GM19035 (cell line): ENCODE measurements around the gene DNAL1.
"Not testable (repeated sequence)": the region's sequence is repeated elsewhere in the genome, so short reads cannot be mapped to it uniquely, and the experiment has no call there.

ENCODE experiments used
- ATAC-seq: cut with Tn5 transposase; IDR thresholded peaks from one replicate; pipeline ENCODE4 v1.9.1; 2021; ENCODE audit not compliant: unreplicated experiment

The DNAL1 gene

DNA sequence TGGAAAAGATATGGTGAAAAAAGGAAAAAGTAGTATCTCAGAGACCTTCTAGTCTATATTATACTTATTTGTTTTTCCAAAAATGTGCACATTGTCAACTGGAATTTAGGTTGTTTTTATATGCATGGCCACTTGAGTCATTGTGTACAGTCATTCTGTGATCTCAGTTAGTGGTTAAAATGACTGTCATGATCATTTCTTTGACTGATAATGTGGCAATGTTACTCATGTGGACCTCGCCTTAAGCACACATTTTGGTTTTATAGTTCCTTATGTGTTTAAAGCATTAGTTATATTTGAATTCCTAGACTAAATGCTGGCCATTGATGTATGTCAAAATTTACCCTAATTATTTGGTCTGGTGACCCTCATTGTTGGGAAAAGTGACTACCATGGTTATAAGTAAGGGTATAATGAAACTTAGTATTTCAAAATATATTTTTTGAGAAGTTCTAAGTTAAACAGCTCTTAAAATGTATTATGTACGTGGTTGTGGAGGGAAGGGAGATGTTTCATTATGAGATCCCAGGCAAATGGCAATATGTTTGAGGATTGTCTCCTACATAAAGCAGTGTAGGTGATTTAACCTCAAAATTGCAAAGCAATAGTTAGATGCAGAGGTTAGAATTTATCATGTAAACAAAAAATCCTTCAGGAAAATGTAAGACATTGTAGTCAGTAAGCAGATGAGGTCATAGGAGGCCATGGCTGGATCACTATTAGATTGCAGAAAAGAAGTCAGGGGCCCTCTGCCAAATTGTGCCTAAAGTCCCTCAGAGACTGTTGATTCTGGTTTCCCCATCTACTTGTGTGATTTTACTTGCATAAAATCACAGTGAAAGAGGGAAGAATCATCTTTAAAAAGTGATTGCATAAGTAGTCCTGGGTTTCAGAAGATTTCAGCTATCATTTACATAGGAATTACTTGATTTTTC, 51.9 kb downstream of the DNAL1 start:
- ATAC-seq: peak; percentile 83

DNA sequence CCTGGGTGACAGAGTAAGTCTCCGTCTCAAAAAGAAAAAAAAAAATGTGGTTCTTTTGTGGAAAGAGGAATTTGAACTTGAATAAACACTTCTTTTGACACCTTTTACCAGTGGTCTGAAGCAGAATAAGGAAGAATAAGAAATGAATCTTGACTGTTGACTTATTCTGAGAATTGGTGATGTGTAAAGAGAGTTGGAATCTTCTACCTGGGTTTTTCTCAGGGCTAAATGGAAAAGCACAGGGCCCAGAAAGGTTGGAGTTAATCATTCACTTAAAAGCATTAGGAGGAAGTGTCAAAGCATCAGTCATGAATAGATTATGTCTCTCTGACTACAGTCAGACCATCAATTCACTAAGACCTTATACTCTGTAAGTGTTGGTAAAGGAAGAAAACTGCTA, 55.5 kb downstream of the DNAL1 start:
- no peak for ATAC-seq

DNA sequence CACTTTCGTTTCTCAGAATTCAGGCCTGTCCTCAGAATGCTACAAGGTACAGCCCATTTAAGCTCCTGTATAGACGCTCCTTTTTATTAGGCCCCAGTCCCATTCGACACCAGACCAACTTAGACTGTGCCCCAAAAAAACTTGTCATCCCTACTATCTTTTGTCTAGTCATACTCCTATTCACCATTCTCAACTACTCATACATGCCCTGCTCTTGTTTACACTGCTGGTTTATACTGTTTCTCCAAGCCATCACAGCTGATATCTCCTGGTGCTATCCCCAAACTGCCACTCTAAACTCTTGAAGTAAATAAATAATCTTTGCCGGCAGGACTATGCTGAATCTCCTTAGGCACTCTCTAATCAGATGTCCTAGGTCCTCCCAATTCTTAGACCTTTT, 63.3 kb downstream of the DNAL1 start:
- not testable (repeated sequence) for ATAC-seq

- ATAC-seq: no peak
Measured at GRCh38 chr14:73709904-73710469, 65.2 kb downstream of the DNAL1 start.

DNA sequence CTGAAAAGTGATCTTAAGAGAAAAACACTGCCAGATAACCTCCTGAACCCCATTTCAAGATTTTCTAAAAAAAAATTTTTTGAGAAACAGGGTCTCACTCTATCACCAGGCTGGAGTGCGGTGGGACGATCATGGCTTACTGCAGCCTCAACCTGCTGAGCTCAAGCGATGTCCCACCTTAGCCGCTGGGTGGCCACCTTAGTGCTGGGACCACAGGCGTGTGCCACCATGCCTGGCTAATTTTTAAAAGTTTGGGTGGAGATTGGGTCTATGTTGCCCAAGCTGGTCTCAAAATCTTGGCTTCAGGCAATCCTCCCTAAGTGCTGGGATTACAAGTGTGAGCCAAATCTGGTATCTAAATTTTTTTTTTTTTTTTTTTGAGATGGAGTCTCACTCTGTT, 66.0 kb downstream of the DNAL1 start:
- ATAC-seq: no peak

- no peak for ATAC-seq
Measured at GRCh38 chr14:73712071-73712506, 67.3 kb downstream of the DNAL1 start.

DNA sequence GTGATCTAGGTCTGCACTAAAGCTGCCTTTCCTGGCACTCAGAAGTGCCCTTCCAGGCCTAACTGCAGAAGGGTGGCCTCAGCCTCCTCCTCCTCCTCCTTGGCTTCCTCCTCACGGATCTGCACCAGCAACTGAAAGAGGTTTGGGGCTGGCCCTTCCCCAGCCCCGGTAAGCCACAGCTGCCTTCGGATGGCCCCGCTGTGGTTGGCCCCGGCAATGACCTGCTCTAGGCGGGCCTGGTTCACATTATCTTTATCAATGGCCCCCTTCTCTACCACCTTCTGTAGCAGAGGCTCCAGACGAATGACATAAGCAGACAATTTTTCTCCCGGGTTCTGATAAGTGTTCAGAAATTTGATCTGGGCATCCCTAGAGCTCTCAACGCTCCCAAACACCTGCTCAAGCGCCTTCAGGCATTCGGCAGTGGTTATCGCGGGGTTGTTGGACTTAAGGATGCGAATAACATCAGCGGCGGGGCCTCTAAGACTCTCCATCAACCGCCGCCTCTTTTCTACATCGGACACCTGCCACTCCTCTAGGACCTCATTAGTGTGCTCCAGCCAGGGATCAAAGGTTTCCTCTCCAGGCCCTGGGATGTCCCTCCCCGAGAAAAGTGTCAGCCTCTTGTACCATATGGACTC, 67.9 kb downstream of the DNAL1 start:
- no peak for ATAC-seq

- ATAC-seq: no peak
Measured at GRCh38 chr14:73713206-73713802, 68.5 kb downstream of the DNAL1 start.

DNA sequence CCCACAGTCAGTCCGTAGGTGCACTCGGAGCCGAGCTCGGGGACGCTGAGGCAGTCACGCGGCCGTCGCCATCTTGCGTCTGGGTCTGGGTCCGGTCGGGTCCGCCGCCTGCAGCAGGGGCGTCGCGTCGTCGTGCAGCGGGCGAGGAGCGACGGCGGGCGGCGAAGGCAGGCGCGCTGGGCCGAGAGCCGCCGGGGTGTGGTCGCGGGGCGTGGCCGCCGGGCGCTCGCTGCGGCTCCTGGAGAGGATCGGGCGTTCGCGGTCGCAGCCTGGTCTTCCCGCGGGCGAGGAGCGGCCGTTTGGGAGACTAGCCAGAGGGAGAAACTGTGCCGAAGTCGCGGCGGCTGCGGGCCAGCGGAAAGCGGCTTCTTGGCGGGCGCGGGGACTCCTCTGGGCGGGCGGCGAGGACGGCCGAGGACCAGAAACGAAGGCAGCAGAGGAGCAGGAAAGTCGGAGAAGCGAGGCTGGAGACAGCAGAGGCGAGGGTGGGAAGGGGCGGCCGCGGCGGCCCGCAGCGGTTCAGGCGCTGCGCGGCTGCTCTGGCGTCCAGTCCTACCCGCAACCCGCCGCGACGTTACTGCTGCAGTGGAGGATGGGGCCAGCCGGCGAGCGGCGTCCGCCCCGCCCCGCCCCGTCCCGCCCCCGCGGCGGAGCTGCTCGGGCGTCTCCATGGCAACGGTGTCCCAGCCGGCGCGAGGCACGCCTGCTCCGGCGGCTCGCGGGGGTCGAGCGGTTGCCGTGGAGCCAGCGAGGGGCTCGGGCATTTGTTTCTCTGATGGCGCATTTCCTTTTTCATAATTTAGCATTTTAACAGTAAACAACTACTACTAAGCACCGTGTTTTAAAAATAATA, 69.2 kb downstream of the DNAL1 start, which contains the start of gene PNMA1:
PNMA1 (minus strand) TSS at position 582 of the 853 bp plus-strand sequence. CDS start 745 bp downstream, outside the sequence.
- ATAC-seq: peak; percentile 70

DNA sequence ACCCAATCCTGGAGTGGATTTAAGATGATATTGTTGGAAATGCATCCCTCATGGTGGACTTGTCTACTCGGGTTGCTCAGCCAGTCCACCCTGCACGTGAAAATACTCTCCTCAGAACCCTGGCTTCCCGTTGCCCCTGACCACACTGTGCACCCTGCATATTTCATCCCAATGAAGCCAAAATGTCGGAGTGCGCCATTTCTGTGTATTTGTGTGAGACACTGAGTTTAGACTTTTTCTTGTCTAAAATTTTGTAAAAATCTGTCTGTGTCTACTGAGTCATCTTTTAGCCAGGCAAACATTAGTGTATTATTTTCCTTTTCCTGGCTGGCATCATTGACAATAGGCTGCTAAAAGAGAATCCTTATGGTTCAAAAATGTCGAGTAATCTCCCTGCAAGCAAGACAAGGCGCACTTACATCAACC, 69.9 kb downstream of the DNAL1 start:
- no peak for ATAC-seq

DNA sequence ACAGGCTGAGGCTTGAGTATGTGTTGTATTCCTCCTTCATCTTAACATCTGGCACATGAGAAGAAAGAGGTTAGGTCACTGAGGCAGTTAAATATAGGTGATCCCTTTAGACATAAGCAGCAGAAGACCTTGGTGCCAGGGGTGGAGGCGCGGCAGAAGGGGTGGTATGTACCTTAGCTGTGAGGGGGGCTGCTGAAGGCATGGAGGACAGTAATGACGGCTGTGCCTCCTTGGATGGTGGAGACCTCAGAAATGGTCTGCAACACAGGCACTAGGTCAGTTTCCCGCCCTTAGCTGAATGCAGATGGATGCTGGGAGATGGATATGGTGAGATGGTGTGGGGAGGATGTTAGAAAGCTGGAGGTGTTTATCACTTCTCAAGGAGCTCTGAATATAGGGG, 70.9 kb downstream of the DNAL1 start:
- ATAC-seq: no peak

- no peak for ATAC-seq
Measured at GRCh38 chr14:73717266-73717665, 72.5 kb downstream of the DNAL1 start.

DNA sequence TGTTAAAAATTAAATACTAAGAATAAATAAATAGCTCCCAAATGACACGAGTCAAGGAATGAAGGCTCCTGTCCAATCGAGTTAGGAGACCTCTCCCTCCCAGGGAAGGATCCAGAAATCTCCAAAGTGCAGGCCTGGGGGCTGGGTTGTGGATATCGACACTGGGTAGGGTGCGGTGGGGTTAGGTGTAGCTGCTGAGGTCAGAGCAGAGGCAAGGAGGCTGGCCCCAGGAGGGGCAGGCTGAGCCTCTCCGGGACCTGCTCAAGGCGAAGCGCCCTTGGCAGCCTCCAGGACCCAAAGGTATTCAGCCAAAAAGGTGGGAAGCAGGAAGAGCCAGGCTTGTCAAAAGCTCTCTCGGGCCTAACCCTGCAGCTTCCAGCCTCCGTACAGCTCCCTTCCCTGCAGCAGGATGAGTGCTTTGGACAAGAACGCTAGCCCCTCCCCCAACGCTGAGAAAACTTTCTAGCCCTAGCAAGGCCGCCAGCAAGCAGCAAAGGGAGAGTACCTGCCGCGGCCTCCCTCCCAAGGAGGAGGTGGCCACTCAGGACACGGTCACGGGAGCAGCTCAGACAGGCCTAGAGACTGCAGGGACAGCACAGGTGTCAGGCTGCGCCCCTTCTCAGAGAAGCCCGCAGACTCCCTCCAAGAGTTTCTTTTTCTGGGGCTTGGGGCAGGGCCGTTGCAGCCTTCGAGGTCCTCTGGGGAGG, 73.1 kb downstream of the DNAL1 start:
- ATAC-seq: no peak

DNA sequence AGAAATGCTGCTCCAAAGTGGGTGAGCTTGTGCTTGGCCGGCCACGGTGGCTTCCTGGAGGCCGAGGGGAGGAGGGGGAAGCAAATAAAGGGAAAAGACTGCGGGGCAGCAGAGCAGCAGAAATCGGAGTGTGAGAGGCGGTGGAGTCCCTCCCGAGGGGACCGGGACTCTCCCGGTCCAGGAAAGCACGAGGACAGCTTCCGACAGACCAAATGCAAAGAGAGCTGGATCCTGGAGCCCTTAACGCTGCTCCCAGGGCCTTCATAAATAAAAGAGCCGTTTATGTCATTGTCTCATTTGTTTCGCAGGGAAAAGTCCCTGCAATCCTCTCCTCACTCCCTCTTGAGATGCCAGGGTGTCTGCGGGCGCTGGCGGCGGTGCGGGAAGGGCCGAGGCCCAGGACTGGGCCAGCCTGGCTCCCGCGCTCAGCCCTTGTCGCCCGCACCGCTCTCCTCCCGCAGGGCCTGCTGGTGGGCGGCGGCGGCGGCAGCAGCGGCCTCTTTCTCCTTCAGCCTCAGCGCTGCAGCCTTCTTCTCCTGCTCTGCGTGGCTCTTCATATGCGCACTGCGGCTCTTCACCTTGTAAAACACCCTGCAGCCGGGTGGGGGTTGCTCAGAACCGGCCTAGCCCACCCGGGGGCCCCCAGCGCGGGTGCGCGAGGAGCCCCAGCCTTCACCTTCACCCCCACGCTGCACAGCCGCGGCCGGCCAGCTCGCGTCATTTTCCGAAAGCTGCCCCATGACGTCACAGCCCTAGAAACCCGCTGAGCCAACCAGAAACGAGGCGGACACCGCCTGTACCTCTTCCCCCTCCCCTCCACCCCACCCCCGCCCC, 73.8 kb downstream of the DNAL1 start:
- no peak for ATAC-seq

DNA sequence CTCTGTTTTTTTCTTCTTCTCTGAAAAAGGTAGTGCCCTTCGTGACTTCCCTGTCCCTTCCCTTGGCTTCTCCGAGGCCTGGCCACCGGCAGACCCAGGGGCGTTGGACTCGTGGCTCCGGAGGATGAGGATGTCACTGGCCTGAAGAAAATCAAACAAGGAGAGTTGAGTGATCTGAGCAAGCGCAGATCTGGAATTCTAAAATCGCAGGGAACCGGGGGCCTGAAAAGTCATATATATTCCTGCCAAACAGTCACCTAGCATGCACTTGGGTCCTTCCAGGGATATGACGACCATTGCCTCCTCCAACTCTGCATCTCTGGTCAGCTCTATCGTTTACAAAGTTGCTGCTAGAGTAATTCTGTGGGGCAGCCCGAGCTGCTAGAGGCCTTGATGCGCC, 74.6 kb downstream of the DNAL1 start:
- ATAC-seq: no peak

- ATAC-seq: no peak
Measured at GRCh38 chr14:73719791-73720190, 75.0 kb downstream of the DNAL1 start.

DNA sequence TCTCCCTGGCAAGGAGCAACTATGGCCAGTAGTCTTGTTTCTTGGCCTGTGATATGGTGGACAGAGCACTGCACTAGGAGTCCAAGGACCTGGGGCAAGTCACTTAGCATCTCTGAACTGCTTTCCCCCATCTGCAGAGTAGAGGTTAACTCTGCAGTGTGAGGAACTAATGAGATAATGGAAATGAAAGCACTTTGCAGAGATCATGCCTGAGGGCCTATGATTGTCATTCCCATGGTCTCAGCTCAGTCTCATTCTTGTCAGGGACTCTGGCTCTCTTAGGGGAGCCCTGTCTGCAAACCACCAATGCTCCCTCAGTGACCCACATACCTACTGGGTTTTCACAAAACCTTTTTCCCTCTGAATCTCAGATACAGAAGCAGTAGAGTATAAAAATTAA, 75.8 kb downstream of the DNAL1 start:
- ATAC-seq: no peak

DNA sequence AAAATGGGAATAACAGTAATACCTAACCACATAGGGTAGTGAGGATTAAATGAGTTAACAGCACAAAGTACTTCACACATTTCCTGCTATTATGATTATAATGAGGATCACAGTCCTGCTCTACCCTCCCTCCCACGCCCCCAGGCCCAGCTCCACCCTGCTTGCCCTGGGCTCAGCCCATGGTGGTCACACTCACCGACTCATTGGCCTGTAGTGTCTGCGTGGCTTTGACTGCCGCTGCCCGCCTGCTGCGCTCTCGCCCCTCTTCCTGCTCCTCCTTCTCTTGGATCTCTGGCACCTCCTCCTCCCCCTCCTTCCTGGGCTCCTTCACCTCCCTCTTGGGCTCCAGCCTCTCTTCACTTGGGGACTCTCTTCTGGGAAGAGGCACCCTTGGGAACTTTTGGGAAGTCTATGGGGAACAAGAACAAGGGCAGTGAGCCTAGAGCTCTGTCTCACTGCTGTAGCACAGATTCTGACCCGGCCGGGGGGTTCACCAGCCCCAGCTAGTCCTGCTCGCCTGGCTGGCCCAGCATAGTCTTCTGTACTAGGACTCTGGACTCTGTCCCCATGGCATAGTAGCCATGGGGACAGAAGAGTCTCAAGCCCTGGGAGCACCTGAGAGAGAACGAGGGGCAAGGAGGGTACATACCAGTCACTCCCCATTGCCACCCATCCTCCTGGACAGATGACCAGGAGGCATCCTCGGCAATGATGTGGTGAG, 76.5 kb downstream of the DNAL1 start:
- no peak for ATAC-seq
